HG02884 (cell line): ENCODE measurements around the gene HJV.

ENCODE experiments used
- ATAC-seq: cut with Tn5 transposase; IDR thresholded peaks from one replicate; pipeline ENCODE4 v1.9.1; 2021; ENCODE audit warnings: mild to moderate bottlenecking, moderate library complexity; ENCODE audit not compliant: unreplicated experiment

The HJV gene

DNA sequence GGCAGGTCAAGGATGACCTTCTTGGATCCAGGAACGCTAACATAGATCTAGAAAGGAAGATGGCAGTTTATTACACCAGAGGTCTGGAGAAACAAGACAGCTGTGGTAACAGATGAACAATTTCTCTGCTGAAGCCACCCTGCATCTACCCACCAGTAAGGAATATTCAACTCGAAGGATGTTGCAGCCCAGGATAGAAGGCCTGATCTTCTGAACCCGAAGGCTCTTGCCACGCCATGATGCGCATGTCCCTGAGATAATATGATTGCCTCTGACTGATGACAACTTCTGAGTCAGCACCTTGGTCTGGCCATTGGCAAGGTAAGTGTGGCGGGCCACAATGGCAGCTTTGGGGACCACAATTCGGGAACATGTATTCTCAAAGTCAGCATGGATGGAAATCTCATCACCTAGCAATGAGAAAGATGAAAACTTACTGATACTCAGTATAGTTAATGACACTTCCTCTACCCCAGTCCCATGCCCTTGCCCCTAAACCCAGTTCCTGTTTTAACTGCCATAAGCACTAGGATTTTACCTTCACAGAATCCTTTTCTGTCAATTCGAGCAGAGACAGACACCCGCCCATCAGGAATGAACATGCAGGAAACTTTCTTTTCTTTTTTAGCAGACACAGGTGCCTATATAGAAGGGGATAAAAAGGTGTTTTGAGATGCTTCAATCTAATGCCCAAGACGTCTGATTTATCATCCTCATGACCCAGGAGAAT lies 27.0 kb downstream of the HJV start:
- no peak for ATAC-seq

DNA sequence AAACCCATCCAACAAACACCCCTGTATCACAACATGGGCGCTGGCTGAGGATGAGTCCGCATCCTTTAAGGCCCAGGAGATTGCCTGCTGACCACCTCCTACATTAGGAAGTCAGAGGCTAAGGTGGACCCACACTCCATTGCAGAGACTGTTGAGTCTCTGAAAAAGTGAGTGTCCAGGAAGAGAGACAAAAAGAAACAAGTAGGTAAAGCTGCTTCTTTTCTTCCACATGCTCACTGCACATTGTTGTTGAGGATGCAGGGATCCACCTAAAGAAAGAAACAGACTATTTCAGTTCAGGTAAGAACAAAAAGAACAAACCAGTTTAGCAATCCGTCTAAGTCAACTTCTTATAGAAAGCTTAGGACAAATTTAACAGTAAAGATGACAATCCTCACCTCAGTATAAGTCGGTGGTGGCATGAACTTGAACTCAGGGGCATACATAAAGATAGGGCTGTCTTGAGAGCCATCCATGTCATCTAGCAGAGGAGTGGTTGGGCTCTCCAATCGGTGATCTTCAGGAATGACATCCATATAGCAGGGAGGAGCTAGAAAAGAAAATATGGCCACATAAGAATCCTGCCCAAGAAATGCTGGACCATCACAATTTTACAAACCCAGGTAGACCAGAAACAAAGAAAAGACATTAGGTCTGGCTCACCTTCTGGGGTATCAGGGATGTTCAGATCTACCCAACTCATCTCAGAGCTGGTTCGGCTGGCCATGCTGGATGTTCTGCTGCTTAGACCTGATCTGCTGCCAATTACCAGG lies 27.7 kb downstream of the HJV start:
- ATAC-seq, result no peak

DNA sequence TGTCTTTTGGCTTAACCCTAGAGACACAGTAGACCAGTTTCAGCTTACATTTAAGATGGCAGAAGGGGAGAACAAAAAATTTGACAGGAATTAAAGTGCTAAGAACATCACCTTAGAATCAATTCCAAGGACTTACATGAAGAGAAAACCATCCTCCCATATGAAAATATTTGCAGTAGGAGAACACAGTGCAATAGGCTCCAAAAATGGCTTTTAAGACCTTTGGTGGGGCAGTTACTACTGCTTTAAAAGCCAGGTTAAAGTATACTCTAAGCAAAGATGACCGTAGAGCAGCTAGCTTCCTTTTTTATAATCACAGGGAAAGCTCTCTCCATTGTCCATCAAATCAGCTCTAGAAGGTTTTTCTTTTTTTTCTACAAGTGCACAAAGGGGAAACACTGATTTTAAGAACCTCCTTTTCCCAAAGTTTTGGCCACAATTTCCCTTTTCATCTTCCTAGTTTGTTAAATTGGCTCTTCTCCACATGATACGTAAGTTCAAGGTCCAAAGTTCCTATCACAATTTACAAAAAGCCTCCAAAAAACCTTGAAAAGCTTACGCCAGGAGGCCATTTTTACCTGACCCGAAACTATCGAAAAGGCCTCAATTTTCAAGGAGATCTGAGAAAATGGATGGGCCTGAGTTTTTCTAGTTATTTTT lies 28.4 kb downstream of the HJV start:
- ATAC-seq, result no peak

DNA sequence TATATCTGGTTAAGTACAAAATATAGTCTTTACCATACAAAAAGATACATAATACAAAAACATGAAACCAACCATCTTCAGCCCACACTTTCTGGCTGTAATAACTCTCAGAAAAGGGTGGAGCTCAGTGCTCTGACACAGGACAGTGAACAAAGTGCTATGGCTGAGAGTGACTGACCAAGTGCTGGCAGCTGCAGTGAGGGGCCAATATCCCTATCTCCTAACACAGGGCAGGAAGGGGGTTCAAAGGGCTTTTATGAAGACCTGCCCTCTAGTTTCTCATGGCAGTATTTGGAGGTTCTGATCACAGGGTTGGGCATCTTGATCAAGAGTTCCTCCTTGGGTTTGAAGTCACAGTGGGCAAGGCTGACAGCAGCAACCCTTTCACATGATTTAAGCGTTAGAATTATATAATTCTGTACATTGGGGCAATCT lies 29.0 kb downstream of the HJV start:
- no peak for ATAC-seq

DNA sequence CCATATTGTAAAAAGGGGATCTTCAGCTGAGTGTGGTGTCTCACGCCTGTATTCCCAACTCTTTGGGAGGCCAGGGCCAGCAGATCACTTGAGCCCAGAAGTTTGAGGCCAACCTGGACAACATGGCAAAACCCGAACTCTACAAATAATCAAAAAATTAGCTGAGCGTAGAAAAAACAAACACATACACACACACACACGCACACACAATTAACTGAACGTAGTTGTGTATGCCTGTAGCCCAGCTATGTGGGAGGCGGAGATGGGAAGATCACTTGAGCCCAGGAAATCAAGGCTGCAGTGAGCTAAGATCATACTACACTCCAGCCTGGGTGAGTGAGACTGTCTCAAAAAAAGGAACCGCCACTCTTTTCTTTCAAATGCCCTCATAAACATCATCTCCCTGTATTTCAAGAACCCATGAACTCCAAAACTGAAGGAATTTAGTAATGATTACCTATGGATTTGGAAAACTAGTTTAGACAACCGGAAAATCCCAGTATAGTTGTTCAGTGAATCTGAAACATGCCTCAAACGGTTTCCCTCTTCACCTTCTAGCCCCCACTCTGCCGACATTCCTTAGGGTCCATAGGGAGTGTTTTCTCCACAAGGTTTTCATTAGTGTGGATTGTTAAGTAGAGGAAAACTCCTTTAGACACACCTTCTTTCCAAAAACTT lies 29.7 kb downstream of the HJV start:
- no peak for ATAC-seq

DNA sequence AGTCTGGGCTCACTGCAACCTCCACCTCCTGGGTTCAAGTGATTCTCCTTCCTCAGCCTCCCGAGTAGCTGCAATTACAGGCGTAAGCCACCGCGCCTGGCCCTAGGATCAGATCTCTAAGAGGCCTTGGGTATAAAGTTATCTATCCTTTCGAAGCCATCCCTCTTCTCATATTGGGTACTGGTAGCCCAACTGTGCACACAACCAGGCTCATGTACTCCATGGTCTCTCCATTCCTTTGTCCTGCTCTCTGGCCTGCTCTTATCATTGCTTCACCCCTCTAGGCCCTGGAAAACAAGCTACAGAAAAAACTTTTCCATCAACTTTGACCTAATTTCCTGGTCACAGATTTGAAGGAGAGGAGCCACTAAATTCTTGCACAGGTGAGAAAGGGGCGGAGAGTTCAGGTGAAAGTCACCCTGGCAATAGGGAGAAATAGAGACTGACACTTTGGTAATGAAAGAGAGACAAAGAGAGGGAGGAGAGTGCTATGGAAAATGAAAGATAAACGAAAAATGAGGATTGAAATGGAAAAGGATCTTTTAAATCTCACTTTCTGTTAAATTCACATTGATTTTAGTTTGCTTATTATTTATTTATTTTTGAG lies 31.2 kb downstream of the HJV start:
- ATAC-seq, result no peak

DNA sequence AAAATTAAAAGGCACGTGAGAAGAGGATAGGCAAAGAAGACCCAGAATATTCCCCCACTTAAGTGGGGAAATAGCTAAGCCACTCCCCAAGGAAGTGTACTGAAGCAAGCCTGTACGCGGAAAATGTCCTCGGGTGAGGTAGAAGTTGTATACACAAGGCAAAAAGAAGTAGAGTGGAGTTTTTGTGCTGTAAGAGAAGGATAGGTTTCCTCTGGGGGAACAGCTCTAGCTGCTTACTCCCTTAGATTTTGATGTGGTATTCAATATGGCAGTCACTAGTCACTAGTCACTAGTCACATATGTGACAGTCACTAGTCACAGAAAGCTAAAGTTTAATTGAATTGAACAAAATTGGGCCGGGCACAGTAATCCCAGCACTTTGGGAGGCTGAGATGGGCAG lies 32.8 kb downstream of the HJV start:
- no peak for ATAC-seq

DNA sequence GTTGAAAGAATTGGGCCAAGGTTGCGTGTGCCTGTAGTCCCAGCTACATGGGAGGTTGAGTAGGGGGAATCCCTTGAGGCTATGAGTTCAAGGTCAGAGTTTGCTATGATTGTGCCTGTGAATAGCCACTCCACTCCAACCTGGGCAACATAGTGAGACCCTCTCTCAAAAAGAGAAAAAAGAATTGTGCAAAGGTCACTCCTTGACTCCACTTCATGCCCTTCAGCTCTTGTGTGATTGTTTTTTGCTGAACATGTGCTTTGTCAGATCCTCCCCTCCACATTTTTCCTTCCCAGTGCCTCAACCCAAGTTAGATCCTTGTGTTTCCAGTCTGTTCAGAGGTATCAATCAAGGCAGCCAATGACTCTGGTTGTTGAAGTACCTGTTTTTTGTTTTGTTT lies 33.6 kb downstream of the HJV start:
- ATAC-seq, result no peak

DNA sequence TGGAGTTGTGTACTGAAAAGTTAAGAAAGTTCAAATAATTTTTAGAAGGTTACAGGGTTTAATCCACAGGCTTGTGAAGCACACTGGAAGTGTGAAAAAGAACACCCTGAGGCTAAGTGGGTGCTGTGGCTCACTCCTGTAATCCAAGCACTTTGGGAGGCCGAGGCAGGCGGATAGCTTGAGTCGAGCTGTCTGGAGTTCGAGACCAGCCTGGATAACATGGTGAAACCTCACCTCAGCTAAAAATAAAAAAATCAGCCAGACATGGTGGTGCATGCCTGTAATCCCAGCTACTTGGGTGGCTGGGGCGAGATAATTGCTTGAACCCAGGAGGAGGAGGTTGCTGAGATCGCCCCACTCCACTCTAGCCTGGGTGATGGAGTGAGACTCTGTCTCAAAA lies 35.0 kb downstream of the HJV start:
- no peak for ATAC-seq

DNA sequence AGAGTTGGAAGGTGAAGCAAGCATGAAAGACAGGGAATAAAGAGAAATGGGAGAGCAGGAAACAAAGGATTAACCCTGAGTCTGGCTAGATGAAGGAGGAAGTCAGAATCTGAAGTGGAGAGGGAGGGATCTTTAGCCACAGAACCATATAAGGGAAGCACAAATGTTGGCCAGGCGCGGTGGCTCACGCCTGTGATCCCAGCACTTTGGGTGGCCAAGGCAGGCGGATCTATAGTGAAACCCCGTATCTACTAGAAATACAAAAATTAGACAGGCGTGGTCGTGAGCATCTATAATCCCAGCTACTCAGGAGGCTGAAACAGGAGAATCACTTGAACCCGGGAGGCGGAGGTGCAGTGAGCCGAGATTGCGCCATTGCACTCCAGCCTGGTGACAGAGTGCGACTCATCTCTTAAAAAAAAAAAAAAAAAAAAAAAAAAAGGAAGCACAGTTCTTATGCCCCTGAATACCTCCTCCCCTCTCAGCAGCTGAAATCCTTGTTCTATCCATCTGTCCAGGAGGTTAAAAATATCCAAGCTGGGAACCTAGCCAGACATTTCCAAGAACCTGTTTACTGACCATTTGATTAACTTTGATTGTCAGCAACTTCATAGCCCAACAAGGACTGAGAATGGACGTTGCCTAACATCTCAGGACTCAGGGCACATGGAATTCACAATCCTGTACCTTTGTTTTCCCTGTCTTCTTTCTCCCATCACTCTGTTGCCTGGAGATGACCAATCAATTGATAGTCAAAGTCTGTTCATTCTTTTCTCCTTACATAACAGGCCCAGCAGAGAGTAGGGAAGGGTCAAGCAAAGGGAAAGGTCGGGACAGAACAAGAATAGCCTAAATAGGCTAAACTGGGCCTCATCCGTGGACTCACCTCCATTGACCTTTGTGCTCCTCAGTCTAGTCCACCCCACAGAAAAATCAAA lies 35.8 kb downstream of the HJV start:
- ATAC-seq, result no peak

DNA sequence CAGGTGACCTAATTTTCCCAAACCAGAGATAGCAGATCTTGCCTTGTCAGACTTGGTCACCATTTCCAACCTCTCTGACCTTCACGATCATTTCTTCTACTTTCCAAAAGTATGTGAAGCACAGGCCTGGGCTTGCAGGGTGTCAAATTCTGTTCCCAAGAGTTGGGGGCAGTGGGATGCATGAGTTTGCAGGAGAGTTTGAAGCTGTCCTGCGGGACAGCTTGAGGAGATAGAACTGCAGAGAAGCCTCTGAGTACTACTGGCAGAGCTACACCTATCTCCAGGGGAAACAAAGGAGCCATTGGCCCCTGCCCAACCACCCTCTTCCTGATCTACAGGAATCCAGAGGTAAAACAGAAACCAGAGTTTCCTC lies 36.4 kb downstream of the HJV start:
- no peak for ATAC-seq

DNA sequence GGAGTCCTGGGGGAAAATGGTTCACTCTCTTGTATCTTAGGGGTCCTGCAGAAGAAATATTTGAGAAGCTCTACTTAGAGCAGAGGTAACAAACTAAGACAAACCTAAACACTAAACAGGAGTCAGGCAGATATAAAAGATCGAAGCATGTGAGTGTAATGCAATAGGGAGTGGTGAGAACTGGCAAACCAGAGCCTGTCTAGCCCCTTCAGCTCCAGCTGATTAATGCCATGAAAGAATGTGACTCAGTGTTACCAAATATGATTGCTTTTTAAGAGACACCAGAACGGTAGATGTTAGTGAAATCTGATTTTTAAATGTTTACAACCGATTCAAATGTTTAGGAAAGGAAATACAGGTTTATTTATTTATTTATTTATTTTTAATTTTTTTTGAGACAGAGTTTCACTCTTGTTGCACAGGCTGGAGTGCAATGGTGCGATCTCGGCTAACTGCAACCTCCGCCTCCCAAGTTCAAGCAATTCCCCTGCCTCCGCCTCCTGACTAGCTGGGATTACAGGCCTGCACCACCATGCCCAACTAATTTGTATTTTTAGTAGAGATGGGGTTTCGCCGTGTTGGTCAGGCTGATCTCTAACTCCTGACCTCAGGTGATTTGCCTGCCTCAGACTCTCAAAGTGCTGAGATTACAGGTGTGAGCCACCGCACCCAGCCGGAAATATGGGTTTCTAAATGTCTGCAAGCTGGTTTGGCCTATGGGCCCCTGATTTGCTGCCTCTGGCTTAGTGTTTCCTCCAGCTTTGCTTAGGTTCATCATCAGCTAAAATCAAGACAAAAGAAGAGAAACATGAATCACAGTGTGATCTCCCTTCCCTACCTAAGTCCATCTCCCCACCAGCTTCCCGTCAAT lies 37.3 kb downstream of the HJV start:
- no peak for ATAC-seq

DNA sequence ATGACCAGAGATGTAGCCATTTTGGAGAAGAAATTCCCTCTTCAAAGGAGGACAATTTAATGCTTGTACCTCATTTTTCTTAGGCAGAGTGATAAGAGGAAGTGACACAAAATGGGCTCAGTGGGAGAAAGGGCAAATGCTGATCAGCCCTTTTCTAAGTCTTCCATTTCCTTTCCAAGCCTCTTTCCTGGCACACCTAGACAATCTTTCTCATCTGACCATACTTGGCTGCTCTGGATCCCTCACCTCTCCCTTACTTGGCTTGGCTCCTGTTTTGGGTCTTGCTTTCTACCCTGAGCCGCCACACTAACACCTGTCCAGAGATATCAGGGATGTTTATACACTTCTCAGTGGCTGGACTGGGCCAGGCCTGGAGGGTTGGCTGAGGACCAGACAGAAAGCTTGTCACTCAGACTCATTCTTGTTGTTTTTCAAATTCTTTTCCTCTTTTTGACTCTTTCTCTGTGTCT lies 38.3 kb downstream of the HJV start:
- ATAC-seq, result no peak

DNA sequence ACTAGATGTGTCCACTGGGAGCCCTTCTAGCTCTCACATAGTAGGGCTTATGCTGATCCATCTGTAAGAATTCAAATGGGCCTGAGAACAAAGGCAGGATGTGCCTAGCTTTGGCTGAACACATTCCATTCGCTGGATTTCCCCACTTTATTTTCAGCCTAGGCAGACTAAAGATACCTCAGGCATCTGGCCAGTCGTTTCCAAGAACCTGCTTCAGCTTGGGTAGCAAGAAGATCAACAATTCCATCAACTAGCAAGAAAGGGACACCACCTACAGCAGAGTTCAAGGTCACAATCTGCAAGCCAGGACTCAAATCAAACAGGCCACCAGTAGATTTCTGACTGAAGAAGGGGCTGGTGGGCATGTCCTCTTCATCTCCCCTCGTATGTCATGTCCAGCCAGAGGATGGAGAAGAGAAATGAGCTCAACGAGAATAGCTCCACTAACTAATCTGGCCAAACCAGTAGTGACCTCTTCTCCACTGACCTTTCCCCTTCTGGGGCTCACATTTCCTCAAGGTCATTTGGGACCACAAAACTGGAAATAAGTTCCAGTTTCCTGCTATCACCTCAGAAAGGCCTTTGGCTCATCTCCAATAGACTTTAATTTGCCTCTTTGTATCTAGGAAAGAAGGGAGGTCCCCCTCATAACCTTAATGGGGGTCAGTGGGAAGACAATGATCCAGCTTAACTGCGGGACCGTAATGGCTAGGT lies 39.4 kb downstream of the HJV start:
- ATAC-seq, result no peak

DNA sequence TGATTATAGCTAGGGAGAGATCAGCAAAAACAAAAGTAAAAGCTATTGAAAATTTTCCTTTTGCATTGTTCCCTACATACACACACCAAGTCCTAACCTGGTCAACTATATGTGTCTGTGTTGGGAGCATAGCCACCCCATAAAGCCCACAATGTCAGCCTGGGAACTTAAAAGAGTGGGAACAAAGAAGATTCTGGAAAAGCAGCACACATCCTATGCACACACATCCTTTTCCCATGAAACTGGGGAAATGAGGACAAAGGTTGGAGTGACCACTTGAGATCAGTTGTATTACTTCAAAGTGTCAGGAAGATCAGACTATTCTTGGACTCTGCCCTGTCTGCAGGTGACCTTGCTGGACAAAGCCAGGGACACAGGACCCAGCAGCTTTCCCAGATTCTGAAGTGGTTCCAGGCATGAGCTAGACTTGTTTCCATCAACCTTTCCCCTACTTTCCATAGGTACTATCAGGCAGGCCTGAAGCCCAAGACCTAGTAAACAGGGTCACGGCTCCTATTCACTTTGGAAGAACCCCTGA lies 41.0 kb downstream of the HJV start:
- ATAC-seq, result no peak

DNA sequence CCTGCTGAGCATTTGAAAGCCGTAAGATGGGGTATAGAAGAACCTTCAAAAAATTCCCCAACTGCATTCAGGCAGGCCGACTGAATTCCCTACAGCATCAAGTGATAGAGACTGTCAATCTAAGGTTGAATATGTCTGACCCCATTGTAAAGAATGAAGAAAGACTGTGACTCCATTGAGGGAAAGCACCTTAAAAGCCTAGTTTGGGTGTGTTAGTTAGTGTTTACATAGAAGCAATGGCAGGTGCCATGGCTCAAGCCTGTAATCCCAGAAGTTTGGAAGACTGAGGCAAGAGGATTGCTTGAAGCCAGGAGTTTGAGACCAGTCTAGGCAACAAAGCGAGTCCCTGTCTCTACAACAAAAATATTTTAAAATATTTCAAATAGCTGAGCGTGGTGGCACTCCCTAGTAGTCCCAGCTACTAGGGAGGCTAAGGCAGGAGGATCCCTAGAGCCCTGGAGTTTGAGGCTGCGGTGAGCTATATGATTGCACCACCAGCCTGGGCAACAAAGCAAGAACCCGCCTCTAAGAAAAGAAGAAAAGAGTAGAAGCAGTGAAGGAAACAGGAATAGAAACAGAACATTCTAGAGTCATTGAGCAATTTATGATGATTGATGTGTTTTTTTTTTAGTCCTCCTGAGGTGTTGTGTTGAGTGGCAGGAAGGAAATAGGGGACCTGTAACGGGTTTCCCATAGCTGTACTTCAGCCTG lies 41.6 kb downstream of the HJV start:
- ATAC-seq, result no peak
